ENCODE measurements around the gene DLG1. TPM values are rescaled to one million over a fixed set of nuclear protein-coding genes. Genes with fewer than 3 reads are reported as not detected.

Gene DLG1
- total RNA-seq, 1 donor from 2014 or later = 71.2 TPM

DNA sequence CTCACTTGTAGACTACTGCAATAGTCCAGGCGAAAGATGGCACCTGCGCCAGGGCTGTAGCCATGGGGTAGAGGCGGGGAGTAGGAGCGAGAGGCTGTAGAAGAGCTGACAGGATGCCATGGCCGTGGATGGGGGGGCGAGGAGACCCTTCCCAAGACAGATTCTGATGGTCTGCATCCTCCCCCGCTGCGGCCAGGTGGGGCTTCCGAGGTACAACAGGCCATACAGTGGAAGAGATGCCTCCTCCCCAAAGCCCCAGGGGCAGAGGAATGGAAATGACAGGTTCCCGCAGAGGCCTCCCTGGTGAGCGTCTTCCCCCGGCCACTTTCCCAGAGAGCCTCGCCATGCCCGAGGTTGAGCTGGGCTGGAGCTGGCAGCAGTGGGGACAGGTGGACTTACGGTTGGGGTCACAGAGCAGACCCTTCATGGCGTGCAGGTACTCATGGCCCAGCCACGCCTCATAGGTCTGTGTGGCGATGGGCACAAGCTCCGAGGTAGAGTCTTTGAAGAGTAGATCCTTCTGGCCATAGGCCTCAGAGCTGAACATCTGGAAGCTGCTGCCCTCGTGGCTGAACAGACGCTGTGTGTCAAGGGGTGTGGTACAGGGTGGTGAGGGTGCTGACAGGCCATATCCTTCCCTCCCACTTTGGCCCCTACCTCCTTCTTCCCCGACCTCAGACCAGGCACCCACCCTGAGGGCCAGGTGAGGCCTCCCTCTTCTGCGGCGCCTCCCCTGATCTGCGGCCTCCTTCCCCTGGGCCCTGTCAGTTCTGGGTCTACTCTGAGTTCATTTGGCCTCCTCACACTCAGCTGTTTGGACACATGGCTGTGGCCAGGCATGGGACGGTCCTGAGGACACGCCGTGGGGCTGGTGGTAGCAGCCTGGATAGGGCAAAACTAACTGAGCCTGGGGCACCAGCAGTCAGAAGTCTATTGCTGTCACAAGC is 282.3 kb downstream of the DLG1 start:
- DNase-seq (ENCODE audit: low read depth, low spot score) = no peak

DNA sequence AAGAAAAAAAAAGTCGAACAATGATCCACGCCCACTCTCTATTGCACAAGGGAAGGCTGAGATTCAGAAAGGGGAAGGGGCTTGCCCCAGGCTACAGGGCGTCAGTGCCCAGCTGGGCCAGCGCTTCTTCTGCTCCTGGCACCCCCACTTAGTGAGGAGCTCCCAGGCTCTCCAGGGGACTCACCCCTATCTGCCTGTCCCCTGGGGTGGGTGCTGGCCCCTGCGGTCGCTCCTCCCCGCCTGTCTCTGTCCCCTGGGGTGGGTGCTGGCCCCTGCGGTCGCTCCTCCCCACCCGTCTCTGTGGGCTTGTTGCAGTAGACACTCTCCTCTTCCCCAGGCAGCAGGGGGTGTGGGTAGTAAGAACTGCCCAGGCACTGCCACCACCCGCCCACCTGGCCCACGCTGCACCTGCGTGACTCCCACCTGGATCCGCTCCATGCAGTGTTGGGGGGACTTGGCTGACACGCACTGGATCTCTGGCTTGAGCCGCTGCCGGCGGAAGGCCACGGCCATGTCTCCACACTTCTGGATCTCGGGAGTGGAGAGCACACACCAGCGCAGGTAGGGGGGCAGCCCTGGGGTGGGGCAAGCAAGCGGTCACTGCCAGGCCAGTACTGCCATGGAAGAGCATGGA is 283.4 kb downstream of the DLG1 start:
- no peak for DNase-seq (ENCODE audit: low read depth, low spot score)

DNA sequence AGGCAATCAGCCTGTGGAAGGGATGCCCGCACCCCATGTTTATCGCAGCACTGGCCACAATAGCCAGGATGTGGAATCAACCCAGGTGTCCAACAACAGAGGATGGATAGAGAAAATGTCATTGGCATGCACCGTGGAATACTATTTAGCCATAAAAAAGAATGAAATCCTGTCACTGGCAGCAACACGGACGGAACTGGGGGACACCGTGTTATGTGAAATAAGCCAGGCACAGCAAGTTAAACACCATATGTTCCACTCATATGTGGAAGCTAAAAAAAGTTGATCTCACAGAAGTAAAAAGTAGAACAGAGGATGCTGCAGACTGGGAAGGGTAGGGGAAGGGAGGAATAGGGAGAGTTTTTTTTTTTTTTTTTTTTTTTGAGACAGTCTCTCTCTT is 284.4 kb downstream of the DLG1 start:
- DNase-seq (ENCODE audit: low read depth, low spot score) = no peak

DNA sequence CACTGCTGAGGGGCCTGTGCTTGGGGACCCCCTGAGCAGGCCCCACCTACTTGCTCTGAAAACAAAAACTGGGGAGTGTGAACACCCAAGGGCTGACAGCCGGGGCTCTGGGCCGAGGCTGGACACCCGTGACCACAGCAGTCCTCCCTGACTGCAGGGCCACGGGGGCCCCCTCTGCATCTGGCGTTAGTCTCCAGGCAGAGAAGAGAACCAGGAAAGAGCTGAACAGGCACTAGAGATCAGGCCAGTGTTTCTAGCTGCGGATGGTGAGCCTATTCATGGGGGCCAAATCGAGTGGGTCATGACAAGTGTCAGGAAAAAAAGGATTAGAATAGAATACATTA is 285.9 kb downstream of the DLG1 start:
- no peak for DNase-seq (ENCODE audit: low read depth, low spot score)

DNA sequence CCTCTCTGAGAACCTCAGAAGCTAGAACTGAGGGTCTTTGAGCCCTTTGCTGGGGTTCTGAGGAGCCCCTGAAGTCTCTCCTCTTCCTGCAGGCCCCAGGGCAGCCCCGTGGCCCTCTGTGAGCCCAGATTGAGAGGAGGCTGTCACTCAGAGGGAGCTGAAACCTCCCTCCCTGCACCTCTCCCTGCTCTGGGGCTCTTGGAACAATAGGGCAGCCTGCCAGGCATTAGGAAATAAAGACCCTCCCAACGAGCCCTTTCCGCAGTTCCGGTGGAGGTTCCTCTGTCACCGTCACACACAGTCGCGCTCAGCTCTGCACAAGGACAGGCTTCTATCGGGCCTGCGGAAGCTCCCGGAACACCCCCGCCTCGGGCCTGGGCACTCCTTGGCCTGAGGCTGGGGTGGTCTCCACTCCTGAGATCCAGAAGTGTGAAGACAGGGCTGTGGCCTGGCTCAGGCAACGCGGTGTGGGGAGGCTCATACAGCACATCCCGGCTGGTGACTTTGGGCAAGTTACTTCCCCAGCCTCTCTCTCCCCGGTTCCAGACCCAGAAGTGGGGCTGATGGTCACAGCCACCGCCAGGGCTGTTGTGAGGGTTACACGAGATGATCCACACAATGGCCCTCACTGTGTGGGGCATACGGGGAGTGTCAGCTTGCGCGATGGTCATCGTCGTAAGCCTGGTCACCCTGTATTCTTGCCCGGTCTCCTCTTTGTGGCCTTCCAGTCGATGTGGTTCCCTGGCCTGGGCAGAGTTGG is 286.5 kb downstream of the DLG1 start:
- DNase-seq (ENCODE audit: low read depth, low spot score) = no peak

DNA sequence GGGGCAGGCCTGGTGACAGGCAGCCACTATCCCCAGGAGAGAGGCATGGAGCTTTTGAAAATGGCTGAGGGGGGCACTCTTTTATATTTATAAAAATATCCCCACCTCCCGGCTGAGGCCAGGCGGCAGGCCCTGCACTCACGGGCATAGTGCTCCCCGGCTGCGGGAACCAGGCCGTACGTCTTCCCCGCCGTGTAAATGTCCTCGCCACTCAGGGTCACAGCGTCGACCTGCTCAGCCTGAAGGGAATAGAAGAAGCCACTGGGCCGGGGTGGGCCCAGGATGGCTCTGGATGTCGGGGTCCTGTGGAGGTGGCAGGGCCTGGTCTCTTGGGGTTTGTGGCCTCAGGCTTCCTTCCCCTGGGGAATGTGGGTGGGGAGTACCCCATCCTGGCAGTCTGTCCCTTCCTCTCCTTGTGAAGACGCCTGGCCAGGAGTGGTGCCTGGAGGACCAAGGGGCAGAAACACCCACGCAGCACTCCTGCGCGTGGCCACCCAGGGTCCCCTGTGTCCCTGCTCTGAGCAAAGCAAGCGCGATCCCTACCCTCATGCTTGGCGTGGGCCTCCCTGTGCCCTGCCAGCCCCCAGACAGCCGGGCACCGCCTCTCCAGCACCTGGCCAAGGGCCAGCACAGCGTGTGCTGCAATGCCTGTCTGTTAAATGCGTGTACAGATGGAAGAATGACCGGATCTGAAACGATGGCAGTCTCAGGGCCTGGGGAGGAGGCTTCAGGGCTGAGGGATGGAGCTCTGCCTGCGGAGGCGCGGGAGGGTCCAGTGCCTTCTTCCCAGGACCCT is 287.7 kb downstream of the DLG1 start:
- no peak for DNase-seq (ENCODE audit: low read depth, low spot score)

DNA sequence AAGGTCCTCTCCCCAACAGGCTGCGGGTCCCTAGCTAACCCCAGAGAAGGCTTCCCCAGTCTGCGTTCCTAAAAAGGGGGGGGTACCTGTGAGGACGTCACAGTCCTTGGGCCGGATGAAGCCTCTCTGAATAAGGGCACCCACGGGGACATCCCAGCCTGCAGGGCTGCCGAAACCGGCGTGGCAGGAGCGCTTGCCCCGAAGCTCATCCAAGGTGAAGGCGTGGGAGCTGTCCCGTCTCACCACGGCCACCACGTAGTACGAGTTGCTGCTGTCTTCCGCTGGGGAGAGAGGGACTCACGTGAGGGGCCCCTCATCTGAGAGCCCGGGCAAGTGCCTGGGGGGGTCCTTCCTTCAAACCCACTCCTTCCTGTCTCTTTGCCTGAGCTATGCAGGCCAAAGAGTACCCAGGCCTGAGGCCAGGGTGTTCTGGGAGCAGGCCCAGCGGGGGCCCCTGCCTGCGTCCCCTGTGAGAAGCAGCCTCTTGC is 288.8 kb downstream of the DLG1 start:
- no peak for DNase-seq (ENCODE audit: low read depth, low spot score)

DNA sequence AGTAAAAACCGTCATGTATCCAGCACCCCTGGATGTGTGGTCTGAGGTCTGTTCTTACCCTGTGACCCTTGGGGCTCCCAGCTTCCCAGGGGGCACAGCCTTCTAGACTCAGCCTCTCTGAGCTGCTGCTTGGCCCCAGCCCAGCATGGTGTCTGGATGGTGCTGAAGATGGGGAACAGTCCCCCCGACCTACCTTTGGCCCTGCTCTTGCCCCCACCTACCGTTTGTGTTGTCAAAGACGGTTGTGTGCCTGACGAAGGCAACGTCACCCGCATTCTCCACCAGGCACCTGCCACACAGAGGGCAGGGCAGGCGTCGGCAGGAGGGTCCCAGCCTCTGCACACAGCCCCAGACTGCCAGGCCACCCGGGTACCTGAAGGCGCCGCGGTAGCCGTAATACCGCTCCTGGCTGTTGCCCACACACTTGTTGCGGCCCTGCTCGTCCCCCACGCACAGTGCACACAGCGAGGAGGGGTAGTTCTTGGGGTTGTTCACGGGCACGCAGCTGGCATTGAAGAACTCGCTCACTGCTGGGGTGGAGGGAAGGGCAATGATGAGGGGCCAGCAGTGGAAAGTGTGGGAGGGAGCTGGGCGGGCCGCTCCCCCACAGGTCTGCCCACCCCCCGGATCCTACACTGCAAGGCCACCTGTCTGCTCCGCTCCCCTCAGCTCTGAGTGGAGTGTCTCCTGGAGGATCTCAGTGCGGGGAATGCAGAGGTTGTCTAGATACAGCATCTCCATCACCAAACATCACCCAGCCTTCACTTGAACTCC is 289.8 kb downstream of the DLG1 start:
- DNase-seq (ENCODE audit: low read depth, low spot score) = no peak

DNA sequence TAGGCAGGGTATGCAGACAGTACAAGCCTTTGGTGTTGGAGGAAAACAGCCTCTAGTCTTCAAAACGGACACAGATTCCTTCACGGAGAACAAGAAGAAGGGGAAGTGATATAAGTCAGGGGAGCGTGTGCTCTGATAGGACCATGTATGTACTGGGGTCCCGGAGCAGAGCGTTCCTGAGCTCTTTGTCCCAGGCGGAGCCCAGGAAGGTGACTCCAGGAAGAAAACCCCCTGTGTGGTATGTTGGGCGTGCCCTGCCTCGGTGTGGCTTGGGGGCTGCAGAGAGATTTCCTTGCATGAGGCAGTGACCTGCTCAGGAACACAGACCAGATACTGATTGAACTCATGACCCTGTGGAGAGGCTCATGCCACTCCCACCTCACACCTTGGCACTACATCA is 290.5 kb downstream of the DLG1 start:
- no peak for DNase-seq (ENCODE audit: low read depth, low spot score)

DNA sequence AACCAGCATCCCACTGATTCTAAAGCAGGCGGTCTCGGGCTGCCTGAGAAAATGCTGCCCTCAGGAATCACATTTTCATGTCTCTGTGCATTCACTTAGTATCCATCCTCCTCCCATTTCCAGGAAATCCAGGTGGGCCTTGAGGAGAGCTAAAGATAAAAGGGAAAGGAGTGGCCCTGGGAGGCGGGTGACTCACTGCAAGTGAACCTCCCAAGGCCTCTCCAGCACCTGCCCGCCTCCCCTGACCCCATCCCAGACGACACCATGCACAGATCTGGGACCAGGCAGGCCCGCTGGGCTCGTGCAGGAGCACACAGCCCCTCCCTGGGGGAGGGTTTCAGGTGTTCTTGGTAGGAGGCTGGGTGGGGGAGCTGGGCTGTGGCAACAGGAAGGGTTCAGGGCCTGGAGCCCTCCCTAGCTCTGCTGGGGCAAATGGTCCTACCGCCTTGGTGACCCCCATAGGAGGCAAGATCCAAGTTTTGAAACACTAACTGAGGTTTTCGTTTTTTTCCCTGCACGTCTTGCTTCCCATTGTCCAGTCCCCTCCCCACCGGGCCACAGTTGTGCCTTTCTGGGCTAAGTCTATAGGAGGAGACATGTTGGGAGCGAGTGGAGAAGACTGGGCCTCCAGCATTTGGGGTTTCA is 291.0 kb downstream of the DLG1 start:
- DNase-seq (ENCODE audit: low read depth, low spot score) = no peak

DNA sequence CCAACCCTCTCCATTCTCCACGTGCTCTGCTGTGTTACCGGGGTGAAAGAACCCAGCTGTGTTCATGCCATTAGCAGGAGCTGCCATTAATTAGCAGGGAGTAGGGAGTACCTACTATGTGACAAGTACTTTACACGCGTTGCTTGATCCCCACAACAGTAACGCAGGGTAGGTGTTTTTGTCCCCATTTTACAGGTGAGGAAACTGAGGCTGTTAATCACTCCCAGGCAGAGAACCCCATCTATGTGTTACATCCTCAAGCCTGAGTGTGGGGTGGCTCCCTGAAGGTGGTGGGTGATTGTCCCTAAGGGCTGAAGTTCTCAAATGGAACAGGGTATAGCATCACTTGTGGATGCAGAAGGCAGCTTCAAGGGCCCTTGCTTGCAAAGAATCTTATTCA is 291.6 kb downstream of the DLG1 start:
- DNase-seq (ENCODE audit: low read depth, low spot score) = no peak

DNA sequence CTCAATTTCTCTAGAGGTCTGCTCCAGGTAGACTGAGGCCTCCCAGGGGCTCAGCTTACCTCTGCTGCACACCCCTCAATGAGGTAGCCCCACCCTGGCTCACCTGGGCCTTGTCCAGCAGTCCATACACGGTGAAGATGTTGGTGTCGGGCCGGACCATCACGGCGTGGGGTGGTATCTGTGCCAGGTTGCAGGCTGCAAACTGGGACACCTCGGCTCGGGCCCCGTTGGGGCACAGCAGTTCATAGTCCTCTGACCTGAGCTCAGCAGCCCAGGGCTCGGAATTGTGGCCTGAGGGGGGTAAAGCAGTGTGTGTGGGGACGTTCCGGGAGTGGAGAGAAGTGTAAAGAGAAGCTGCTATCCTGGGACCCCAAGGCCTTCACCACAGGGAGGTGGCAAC is 292.0 kb downstream of the DLG1 start:
- DNase-seq (ENCODE audit: low read depth, low spot score) = no peak

DNA sequence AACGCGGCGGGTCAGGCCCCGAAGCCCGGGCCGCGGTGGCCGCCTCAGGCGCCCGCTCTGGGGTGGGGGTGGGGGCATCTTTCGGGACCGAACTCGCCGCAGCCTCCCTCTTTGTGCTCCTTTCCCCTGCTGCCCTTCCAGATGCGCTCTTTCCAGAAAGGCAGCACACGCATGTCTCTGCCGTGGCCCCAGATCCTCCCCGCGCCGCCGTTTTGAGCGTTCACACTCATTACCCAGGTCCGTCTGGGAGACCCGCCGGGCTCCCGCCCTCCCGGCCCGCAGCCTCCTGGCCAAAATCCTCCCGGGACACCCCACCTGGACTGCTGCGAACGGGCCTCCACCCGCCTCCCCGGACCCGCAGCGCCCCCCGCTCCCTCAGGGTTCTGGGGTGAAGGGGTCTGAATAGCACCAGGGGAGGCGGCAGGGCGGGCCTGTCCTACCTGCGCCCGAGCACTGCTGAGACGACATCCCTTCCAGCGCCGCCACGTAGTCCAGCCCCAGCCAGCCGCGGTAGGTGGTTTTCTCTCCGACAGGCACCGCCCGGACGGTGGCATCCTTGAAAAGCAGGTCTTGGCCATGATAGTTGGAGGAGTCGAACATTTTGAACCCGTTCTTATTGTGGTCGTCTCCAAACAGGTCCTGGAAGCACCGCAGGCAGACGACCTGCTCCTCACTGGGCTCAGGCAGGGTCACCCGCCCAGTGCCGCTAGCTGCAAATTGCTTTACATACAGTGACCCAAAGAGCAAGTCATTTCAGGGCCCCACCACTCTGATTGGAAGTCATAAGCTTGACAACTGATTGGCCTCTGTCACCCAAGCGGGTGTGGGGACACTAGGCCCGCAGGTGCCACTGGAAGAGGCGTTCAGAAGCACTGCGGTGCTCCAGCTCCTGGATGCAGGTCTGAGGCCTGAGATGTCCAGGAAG is 294.7 kb downstream of the DLG1 start:
- no peak for DNase-seq (ENCODE audit: low read depth, low spot score)

DNA sequence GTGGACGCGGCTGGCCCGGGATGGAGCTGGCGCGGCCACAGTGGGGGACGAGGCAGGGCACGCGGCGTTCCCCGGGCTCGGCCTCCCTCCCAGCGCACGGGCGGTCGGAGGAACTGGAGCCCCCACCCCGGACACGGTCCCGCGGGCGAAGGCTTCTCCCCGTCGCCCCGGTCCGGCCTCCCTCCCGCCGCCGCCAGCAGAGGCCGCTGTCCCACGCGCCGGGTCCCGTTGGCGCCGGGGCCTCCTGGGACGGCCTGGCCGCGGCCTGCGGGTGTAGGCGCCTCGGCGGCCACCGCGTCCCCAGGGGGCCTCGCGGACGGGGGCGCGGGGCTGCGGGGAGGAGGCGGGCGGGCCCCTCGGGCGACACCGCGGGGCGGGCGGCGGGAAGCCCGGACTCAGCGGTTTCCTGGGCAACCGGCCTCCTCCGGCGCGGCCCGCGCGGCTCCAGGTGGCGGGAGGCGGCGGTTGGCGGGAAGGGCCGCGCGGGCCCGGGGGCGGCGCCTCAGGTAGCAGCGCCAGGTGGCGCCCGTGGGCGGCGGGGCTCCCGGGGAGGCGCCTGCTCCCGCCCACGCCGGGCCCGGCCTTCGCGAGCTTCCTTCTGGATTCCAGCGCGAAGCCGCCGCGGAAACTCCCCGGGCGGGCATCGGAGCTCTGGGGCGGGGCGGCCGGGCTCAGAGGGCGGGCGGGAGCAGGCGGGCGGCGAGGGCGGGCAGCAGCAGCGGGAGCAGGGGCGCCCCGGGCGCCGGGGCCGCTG is 295.5 kb downstream of the DLG1 start:
- no peak for DNase-seq (ENCODE audit: low read depth, low spot score)

DNA sequence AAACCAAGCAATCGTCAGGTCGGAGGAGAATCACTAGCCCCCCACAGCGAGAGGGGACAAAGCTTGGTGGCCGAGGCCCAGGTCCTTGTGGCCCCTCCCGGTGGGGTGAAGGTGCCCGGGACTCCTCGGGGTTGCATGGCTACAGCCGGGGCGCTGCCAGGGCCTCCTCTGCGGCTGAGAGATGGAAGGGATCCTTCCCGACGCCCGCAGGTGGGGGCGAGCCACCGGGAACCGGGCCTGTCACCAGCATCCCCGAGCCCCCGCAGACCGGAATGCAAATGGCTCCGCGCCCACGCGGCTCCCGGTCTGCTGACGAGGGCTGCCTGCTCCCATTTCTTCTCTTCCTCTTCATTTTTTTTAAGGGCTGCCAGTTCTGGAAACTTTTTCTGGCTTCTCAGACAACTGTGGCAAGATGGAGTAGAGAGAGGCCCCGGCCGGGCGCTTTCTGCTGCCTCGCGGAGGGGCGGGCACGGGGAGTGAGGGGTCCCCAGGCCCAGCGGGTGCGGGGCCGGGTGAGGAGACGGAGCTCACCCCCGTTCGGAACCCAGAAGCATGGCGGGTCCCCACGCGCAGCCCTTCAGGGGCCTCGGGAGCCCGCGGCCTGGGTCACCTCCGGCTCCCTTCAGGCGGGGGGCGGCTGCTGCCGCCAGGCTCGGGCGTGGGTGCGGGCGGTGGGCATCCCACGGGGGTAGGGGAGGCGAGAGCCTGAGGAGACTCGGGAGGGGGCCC is 296.3 kb downstream of the DLG1 start:
- no peak for DNase-seq (ENCODE audit: low read depth, low spot score)

DNA sequence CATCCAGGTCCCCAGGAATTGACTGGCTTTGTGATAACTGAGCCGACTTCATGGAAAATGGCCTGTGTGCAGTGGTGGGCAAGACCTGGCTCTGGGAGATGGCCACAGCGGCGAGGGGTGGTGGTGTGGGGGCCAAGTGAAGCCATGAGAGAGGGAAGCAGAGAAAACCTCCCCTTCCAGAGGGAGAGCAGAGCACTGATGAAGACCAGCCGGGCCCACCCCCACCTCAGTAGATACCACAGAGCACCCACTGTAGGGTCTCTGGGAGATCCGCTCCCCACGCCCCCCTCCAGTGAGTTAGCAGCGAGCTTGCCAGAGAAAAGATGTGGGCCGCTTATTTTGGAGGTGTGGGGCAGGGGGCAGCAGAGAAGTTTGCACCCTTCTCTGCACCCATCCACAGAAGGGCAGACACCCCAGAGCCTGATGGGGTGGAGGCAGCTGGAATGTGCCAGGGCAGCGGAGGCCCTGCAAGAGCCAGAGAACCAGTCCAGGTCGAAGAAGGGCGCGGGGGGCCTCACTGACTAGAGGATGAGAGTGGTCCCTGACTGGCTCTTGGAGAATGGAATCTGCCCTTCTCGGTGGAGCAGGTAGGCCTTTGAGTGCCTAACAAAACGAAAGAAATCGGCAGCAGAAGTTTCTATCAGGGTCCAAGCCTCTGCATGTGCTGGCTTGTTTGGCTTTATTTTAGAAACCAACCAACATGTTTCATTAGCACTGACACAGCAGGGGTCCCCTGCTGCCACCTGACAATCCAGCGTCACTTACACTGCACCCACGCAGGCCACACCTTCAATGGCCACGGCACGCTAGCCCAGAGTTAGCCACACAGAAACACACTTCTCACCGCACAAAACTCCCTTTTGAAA is 297.1 kb downstream of the DLG1 start:
- DNase-seq (ENCODE audit: low read depth, low spot score) = no peak

DNA sequence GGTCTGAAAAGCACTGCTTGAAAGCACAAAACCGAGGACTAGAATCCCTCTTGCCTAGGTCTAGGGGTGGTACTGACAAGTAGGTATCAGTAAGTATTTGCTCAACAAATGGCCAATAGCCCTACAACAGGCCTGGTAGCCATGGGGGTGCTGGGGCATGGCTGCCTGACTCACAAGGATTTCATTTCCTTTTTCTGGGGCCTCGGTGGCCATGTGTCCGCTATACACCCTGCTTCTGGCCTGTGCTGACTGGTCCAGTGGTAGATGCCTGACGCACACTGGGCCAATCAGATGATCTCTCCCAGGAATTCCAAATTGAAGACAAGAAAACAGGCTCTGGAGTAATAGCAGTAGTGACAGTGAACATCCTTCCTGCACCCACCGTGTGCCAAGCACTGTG is 298.2 kb downstream of the DLG1 start:
- no peak for DNase-seq (ENCODE audit: low read depth, low spot score)

Data from pulmonary artery endothelial cell (primary cell).